Pulmonary artery endothelial cell (primary cell): Measurements from ENCODE around the gene ZBTB49. TPM values are rescaled to one million over a fixed set of nuclear protein-coding genes. Genes with fewer than 3 reads are reported as not detected.
A peak's percentile ranks its signal among the peaks of the same experiment; 100 is the strongest.
"Not testable (repeated sequence)": the region's sequence is repeated elsewhere in the genome, so short reads cannot be mapped to it uniquely, and the experiment has no call there.

Experiments
- DNase-seq: peaks from one replicate; pipeline ENCODE4 v3.0.0-alpha.2; 2011; ENCODE audit warnings: low read depth, low spot score
- total RNA-seq: library from RNA; depleted of rRNA; stranded (reverse); fragments of >200 nt; gene quantifications from 2 replicates; pipeline ENCODE4 v1.2.3, GENCODE V29; 2014

ZBTB49 gene
- total RNA-seq, 1 donor from 2014 or later, result 3.4 TPM

DNA sequence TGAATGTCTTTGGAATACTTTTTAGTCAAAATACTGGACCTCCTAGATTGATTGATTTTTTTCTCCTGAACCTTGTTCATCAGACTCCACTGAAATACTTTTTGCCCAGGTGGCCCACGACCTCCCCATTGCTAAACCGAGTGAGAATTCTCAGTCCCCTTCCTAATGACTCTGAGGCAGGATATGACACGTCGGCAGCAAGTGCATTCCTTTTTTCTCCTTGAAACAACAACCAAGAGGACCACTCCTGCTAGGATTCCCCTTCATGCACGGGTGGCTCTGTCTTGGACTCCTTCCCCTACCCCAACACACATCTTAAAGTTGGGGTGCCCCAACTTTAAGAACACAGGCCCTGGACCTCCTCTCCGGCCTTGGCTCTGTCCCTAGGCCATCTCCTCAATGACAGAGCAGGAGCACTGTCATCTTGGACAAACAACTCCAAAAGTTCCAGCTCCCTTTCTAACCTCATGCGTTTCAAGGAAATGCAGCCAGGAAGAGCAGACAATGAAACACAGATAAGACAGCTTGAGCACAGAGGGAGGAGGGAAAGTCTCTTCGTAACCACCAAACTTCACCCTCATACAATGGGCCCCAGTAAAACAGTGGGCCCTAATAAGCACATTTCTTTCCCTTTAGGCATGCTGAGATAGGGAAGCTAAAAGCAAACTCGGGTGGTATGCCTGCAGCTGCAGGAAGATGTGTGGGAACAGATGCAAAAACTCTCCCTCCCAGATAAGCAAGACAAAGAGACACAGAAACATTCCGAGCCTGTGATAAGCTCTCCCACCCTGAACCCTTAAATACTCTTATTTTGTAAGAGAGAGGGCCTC lies 33.9 kb downstream of the ZBTB49 start:
- peak; percentile 58 for DNase-seq

- DNase-seq, result no peak
Observed at GRCh38 chr4:4325321-4325720, 35.3 kb downstream of the ZBTB49 start.

DNA sequence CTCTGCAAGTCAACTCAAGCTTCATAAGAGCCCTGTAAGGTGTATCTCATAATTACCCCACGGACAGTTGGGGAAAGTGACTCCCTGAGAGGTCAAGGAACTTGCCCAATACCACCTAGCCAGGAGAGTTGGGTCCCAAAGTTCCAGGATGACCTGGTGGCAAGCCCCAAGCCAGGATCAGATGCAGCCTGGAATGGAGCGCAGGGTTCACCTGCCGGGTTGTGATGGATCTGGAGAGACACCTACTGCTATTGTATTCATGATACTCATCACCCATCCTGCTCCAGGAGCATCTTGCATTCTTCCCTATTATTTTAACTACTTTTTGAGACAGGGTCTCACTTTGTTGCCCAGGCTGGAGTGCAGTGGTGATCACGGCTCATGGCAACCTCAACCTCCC lies 36.1 kb downstream of the ZBTB49 start:
- no peak for DNase-seq

DNA sequence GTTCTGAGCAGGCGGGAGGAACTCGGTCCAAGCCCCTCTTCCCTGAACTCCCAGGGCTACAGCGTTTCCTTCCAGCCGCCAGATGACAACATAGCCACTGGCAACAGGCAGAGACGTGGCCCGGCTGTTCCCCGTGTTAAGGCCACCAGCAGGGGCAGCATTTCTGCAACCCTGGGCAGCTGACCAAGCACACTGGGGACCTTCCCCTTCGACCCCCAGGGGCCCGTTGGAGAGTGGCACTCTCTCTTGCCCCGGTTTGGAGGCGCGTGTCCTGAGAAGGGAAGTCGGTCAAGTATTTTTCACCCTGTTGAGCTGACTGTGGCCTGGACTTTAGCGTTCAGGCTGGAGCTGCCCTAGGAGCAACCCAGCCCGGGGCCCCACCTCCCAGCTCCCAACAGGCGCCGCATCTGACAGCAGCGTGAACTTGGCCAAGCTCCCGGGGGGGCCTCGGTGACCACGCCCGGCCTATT lies 37.6 kb downstream of the ZBTB49 start:
- no peak for DNase-seq

- no peak for DNase-seq
Observed at GRCh38 chr4:4328206-4328605, 38.2 kb downstream of the ZBTB49 start.

DNA sequence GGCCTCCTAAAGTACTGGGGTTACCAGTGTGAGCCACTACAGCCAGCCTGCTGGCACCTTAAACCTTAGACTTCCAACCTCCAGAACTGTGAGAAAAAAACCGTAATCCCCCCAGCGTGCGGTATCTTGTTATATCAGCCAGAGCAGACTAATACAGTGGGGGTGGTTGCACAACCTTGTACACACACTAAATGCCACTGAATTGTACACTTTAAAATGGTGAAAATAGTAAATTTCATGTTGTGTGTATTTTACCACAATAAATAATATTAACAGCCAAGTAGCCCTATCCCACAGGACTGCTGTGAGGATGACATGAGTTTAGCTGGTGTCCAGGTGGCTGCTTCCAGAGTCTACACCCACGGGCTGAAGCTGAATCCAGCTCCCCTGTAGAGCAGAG lies 38.8 kb downstream of the ZBTB49 start:
- DNase-seq, result no peak

- DNase-seq, result no peak
Observed at GRCh38 chr4:4329496-4329895, 39.4 kb downstream of the ZBTB49 start.

- DNase-seq, result no peak
Observed at GRCh38 chr4:4330794-4331193, 40.7 kb downstream of the ZBTB49 start.

GRCh38 chr4:4332529-4332928 lies 42.5 kb downstream of the ZBTB49 start:
- DNase-seq, result no peak

GRCh38 chr4:4333265-4333706 lies 43.2 kb downstream of the ZBTB49 start:
- no peak for DNase-seq

DNA sequence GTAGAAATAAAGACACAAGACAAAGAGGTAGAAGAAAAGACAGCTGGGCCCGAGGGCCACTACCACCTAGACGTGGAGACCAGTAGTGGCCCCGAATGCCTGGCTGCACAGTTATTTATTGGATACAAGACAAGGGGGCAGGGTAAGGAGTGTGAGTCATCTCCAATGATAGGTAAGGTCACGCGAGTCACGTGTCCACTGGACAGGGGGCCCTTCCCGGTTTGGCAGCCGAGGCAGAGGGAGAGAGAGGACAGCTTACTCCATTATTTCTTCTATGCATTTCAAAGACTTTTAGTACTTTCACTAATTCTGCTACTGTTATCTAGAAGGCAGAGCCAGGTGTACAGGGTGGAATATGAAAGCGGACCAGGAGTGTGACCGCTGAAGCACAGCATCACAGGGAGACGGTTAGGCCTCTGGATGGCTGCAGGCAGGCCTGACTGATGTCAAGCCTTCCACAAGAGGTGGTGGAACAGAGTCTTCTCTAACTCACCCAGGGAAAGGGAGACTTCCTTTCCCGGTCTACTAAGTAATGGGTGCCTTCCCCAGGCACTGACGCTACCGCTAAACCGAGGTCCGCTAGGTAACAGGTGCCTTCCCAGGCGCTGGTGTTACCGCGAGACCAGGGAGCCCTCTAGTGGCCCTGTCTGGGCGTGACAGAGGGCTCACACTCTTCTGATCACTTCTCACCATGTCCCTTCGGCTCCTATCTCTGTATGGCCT lies 44.9 kb downstream of the ZBTB49 start:
- DNase-seq, result no peak

GRCh38 chr4:4338210-4339001 lies 48.4 kb downstream of the ZBTB49 start:
- DNase-seq, result no peak

- no peak for DNase-seq
Observed at GRCh38 chr4:4339504-4340085, 49.5 kb downstream of the ZBTB49 start.

GRCh38 chr4:4341861-4342650 lies 52.0 kb downstream of the ZBTB49 start:
- DNase-seq, result no peak

DNA sequence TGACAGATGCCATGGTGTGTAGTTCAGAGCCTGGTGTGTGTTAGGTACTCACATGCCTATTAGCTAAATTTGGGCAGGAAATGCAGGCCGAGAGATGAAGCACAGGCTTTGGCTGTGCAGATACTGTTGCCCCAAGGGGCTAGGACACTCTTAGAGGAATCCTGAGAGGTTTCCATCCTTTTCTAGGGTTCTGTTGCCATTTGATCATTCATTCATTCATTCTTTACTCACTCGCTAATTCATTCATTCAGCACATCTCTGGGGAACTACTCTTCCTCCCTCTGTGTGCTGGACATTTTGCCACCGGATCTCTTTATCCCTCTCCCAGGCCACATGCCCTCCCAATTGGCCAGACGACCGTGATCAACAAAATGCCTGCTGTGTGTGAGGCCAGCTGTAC lies 53.0 kb downstream of the ZBTB49 start:
- no peak for DNase-seq

DNA sequence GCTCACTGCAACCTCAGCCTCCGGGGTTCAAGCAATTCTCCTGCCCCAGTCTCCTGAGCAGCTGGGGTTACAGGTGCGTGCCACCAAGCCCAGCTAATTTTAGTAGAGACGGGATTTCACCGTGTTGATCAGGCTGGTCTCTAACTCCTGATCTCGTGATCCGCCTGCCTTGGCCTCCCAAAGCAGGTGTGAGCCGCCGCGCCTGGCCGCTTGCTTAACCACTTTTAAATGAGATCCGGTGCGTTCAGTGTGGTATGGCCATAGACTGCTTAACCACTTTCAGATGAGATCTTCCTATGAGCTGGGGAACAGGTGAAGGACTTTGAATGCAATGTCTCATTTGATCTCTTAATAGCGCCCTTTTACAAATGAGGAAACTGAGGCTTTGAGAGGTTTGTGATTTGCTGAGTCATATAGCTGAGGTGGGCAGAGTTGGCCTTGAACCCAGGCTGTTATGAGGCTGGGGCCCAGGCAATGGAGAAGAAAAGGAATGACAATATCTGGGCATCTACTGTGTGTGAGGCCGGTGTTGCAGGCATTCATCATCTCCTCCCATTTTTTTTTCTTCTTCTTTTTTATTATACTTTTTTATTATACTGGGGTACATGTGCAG lies 55.0 kb downstream of the ZBTB49 start:
- no peak for DNase-seq

DNA sequence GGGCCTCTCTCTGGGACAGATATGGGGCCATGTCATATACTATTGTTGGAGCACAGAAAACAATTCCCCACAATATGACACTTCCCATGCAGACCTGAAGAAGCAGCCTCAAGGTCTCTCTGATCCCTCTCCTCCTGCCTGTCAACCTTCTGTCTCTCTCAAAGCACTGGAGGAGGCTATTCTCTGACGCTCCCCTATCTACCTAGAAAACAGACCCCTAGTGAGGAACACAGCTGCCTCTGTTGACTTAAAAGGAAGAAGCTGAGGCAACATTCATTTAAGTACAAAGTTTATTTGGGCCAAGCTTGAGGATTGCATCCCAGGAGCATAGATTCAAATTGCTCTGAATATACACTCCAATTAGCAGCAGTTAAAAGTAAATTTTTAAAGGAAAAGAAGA lies 57.5 kb downstream of the ZBTB49 start:
- DNase-seq, result no peak

DNA sequence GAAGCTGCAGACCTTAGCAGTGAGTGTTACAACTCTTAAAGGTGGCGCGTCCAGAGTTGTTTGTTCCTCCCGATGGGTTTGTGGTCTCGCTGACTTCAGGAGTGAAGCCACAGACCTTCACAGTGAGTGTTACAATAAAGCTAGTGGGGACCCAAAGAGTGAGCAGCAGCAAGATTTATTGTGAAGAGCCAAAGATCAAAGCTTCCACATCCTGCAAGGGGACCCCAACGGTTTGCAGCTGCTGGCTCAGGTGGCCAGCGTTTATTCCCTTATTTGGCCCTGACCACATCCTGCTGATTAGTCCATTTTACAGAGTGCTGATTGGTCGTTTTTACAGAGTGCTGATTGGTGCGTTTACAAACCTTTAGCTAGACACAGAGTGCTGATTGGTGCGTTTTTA lies 58.5 kb downstream of the ZBTB49 start:
- DNase-seq, result not testable (repeated sequence)

DNA sequence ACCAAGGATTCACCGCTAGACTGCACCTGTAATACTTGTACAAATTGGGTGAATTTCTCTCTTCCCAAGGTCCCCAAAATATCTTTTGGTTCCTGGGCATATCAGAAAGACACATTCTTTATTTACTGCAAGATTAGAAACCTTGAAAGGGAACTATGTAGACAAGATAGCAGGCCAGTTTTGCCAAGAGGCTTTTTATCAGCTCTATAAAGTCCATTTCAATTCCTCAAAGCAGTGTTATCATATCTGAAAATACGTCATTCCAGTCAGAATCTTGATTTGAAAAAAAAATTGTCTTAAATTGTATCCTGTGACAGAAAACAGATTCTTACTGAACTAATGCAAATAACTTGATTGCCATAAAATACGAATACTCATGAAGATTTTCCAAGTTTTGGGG lies 59.8 kb downstream of the ZBTB49 start:
- DNase-seq, result no peak

DNA sequence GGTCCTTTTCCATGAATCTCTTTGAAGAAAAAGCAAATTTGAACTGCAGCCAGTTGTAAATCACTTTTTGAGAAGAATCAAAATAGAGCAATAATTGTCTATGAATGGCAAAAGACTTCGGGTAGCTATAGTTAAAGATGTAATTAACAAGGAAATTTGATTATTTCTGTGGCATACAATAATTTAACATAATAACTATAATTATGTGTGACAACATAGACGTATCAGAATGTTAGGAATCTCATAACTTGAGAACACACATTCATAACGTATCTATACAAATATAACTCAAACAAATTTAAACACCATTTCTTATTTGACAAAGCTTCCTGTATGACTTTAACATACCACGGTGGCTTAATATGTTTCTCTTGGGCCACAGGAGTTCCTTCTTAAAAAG lies 60.9 kb downstream of the ZBTB49 start:
- no peak for DNase-seq
